Esophagus squamous epithelium (tissue), 5 donors: ENCODE measurements around the gene LMAN2L. TPM values are rescaled to one million over a fixed set of nuclear protein-coding genes. Genes with fewer than 3 reads are reported as not detected.
"Not testable (repeated sequence)": the region's sequence is repeated elsewhere in the genome, so short reads cannot be mapped to it uniquely, and the experiment has no call there.

Source experiments
- DNase-seq: peaks from one replicate; lab custom pipeline; 2025; lab: John Stamatoyannopoulos, UW
- H3K27ac ChIP-seq, 4 donors: fragments of 200-600 bp; sonication (generic); one replicate each; pipeline ENCODE4 v1.5.1; 2016 to 2019; ENCODE audit warnings: mild to moderate bottlenecking in 1 of 4
- H3K27me3 ChIP-seq, 4 donors: fragments of 200-600 bp; sonication (generic); 1 replicate in 3 of 4; 2 replicates in 1 of 4; pipeline versions ENCODE4 v1.5.1 to v1.6.0; 2017 to 2021; ENCODE audit warnings: antibody characterized with exemption in 1 of 4
- H3K36me3 ChIP-seq, 3 donors: fragments of 200-600 bp; sonication (generic); one replicate each; pipeline ENCODE4 v1.5.1; 2016 to 2019
- H3K4me1 ChIP-seq, 3 donors: fragments of 200-600 bp; sonication (generic); one replicate each; pipeline ENCODE4 v1.5.1; 2017 to 2019
- H3K4me3 ChIP-seq, 4 donors: fragments of 200-600 bp; sonication (generic); 1 replicate in 3 of 4; 2 replicates in 1 of 4; pipeline ENCODE4 v1.5.1; 2016 to 2019; ENCODE audit warnings: mild to moderate bottlenecking in 2 of 4, moderate library complexity in 1 of 4
- H3K9me3 ChIP-seq, 3 donors: fragments of 200-600 bp; sonication (generic); one replicate each; pipeline ENCODE4 v1.5.1; 2016 to 2019
- POLR2A ChIP-seq, 4 donors: fragments of 450-650 bp; IDR thresholded peaks; one replicate each; pipeline ENCODE4 v1.6.1; 2017; ENCODE audit warnings: antibody characterized with exemption in 4 of 4, mild to moderate bottlenecking in 4 of 4, moderate library complexity in 3 of 4
- WGBS, 2 donors: methylation state at CpG; one replicate each; pipeline ENCODE4 v1.1.5; 2018; 5-methylcytosine and 5-hydroxymethylcytosine counted together
- intact Hi-C: fragments of 100-400 bp; cut with DNase I; formaldehyde crosslinking; loops from one replicate; pipeline ENCODE4 v1.15.0; 2022
- total RNA-seq, 4 donors: library from RNA; depleted of rRNA; stranded (reverse); fragments of >200 nt; gene quantifications; one replicate each; pipeline ENCODE4 v1.1.0, GENCODE V29; 2016
- TF ChIP-seq, protein P1 (sequence below), 6 experiments: fragments of 450-650 bp in 4 of 6; fragments of 200-600 bp in 2 of 6; sonication (generic) in 2 of 6; IDR thresholded peaks; one replicate each; pipeline ENCODE4 v1.5.1; 2016 to 2019; ENCODE audit warnings: antibody characterized with exemption in 6 of 6, mild to moderate bottlenecking in 4 of 6, moderate library complexity in 4 of 6
- donor health status: DM: yes; HTN: yes; CAD: no.

The LMAN2L gene
- total RNA-seq, 4 donors from 2014 or later = 7.4 to 12.6 (median 10.5) TPM

DNA sequence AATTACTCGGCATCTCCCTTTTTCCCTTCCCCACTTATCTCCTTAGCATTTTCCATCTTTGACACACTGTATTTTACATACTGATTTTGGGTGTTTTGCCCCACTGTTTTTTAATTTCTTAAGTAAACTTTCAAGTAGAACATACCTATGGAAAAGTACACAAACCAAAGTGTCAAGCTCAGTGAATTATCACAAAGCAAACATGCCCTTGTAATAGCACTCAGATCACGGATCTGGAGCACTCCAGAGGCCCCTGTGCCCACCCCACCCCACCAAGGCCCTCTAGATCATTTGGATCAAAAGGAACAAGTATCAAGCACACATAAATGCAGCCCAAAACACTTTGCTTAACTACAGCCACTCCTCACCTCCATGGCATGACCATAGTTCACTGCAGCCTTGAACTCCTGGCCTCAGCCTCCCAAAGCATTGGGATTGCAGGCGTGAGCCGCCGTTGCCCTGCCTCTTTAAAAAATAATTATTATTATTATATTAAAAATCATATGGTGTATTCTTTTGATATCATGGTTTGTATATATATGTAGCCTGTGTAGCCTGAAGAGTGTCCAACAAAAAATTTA lies 59.2 kb downstream of the LMAN2L start:
- Histone ChIP-seq H3K27ac (no peak overlapping the region), H3K27me3 (peaks cover 0 to 18% (median 0%) of the 10 kb centered on the region in 4 donors)
- intact Hi-C loops = no loop called here

DNA sequence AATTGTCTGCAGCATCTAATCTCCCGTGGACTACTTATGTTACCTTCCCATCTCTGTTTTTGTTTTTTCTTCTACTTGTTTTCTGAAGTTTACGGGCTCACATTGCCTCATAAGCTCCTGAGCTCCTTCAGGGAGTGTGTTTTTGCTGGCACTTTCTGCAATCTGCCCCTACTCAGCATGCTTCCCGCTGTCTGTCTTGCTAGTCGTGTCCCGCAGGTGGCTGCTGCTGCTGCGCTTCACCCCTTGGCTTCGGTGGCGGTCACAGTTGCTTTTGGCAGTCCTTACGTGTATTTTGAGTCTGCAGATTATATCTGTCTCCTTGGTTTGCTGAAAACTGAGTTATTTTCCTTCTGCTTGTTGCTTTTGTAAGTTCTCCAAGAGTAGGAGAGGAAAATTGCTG lies 60.0 kb downstream of the LMAN2L start:
- H3K27ac ChIP-seq = no peak overlapping the region
- intact Hi-C loops = no loop called here
- H3K9me3 ChIP-seq = no peaks in the 10 kb centered on the region
- H3K4me1 ChIP-seq = no peaks in the 10 kb centered on the region
- WGBS, 2 donors = 55 to 63% methylated on average over 8 to 9 of the region's 9 CpGs
- H3K4me3 ChIP-seq = no peak overlapping the region
- peaks cover 0 to 10% (median 0%) of the 10 kb centered on the region in 4 donors for H3K27me3 ChIP-seq
- DNase-seq = no peak
- no peaks in the 10 kb centered on the region for H3K36me3 ChIP-seq
- TF ChIP-seq POLR2A (IDR thresholded peaks at IDR 0.05) = no peak
- TF ChIP-seq, protein P1, sequence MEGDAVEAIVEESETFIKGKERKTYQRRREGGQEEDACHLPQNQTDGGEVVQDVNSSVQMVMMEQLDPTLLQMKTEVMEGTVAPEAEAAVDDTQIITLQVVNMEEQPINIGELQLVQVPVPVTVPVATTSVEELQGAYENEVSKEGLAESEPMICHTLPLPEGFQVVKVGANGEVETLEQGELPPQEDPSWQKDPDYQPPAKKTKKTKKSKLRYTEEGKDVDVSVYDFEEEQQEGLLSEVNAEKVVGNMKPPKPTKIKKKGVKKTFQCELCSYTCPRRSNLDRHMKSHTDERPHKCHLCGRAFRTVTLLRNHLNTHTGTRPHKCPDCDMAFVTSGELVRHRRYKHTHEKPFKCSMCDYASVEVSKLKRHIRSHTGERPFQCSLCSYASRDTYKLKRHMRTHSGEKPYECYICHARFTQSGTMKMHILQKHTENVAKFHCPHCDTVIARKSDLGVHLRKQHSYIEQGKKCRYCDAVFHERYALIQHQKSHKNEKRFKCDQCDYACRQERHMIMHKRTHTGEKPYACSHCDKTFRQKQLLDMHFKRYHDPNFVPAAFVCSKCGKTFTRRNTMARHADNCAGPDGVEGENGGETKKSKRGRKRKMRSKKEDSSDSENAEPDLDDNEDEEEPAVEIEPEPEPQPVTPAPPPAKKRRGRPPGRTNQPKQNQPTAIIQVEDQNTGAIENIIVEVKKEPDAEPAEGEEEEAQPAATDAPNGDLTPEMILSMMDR (IDR thresholded peaks at IDR 0.05) = no peak

More for the DNA sequence above, 59.2 kb downstream of the LMAN2L start:
- Histone ChIP-seq H3K9me3 (no peaks in the 10 kb centered on the region), H3K4me3 (no peak overlapping the region), H3K36me3 (no peaks in the 10 kb centered on the region), H3K4me1 (peaks cover 0 to 6% (median 0%) of the 10 kb centered on the region in 3 donors)
- TF ChIP-seq, protein P1 (IDR thresholded peaks at IDR 0.05) = no peak
- no peak for TF ChIP-seq POLR2A (IDR thresholded peaks at IDR 0.05)
- no peak for DNase-seq
- WGBS, 2 donors = 69 to 81% methylated on average over 4 to 5 of the region's 5 CpGs

DNA sequence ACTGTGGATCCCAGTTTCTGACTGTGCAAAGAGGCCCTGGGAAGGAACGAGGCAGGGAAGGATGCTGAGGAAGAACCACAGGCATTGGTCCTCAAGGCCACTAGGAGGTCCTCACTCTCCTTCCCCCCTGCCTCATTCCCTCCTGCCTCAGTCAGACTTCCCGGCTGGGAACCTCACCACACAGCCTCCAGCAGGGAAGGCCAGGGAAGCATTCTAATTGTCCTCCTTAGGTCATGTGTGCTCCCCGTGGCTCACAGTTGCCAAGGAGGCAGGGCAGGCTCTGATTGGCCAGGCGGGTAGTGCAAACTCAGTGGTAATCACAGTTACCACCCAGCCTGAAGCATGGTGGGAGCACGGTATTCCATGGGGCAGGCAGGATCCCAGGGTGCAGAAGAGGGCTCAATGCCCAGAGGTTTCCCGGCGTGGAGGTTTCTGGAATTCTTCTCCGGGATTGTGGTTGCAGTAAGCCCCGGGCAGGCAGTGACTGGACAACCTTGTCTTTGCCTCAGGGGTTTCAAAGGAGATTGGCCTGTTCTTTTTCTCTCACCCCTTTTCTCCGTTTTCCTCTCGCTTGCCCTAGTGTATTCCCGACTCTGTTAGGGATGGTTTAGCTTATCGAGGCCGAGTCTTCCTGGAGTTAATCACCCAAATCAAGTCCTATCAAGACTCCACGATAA lies 70.2 kb downstream of the LMAN2L start:
- intact Hi-C loops = no loop called here
- Histone ChIP-seq H3K36me3 (no peaks in the 10 kb centered on the region), H3K27ac (no peak overlapping the region), H3K9me3 (no peaks in the 10 kb centered on the region), H3K4me3 (no peak overlapping the region), H3K4me1 (peaks cover 6 to 15% (median 6%) of the 10 kb centered on the region in 3 donors), H3K27me3 (no peaks in the 10 kb centered on the region)
- no peak for DNase-seq
- 42 to 53% methylated on average over 10 of the region's 15 CpGs for WGBS, 2 donors
- TF ChIP-seq, protein P1 (IDR thresholded peaks at IDR 0.05) = no peak
- TF ChIP-seq POLR2A (IDR thresholded peaks at IDR 0.05) = no peak

- no peaks in the 10 kb centered on the region for H3K27me3 ChIP-seq
- 82 to 84% methylated on average over 6 to 11 of the region's 11 CpGs for WGBS, 2 donors
- TF ChIP-seq, protein P1 (IDR thresholded peaks at IDR 0.05) = no peak
- no peak for TF ChIP-seq POLR2A (IDR thresholded peaks at IDR 0.05)
- H3K4me3 ChIP-seq = no peak overlapping the region
- no peaks in the 10 kb centered on the region for H3K9me3 ChIP-seq
- no peak for DNase-seq
- intact Hi-C loops = no loop called here
- H3K27ac ChIP-seq = no peak overlapping the region
- peaks cover 6 to 15% (median 6%) of the 10 kb centered on the region in 3 donors for H3K4me1 ChIP-seq
- H3K36me3 ChIP-seq = no peaks in the 10 kb centered on the region
Observed at GRCh38 chr2:96668771-96669170, 71.1 kb downstream of the LMAN2L start.

DNA sequence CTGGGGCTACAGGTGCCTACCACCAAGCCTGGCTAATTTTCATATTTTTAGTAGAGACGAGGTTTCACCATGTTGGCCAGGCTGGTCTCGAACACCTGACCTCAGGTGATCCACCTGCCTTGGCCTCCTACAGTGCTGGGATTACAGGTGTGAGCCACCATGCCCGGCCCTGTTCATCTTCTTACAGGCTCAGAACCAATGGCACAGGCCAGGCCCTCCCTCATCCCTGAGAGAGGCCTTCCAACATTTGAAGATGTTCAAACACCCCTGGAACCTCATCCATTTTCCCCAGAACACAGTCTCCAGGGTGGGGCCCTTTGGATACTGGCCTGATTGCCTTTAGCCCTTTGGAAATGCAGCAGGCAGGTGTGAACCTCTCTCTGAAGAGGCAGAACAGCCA lies 74.1 kb downstream of the LMAN2L start:
- peak overlapping the region in 2 of 4 donors; percentile 61 to 68 for H3K27ac ChIP-seq
- H3K27me3 ChIP-seq, H3K9me3 ChIP-seq, H3K36me3 ChIP-seq, DNase-seq, intact Hi-C loops, H3K4me3 ChIP-seq: not testable (repeated sequence)
- 86 to 91% methylated on average over 3 of the region's 3 CpGs for WGBS, 2 donors
- H3K4me1 ChIP-seq = peaks cover 6 to 15% (median 6%) of the 10 kb centered on the region in 3 donors
